Measurements from ENCODE around the gene HOXD4. TPM values are rescaled to one million over a fixed set of nuclear protein-coding genes. Genes with fewer than 3 reads are reported as not detected.

Gene HOXD4
- total RNA-seq, 1 experiment from 2014 or later, result 0.61 TPM

DNA sequence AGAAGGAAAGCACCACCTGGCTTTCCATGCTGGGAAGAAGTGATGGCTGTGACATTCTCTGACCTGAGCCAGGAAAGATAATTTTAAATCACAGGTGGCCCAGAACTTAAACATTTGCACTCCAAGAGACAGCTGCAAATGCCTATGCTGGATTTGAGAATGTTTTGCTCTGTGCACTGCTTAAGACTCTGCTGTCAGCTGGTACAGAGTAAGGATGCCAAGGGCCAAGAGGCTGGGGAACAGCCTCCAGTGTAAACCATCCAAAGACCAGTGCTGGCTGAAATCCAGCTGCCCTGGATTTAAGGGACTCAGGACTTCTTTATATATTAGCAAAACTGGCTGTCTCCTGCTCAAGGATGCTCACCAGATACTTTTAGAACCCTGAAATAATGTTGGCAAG is 18.0 kb upstream of the HOXD4 start:
- intact Hi-C loops (cut with micrococcal nuclease), result no loop called here
- no peak overlapping the region for H3K4me3 ChIP-seq (replicated peaks in 1 of 2; ENCODE audit: low read depth in 1 of 2, low read length in 2 of 2)

More for the DNA sequence above, 18.0 kb upstream of the HOXD4 start:
- Histone ChIP-seq H3K9ac (ENCODE audit: low read length) (no peak overlapping the region), H3K4me2 (ENCODE audit: low read length) (no peak overlapping the region), H3K27ac (ENCODE audit: low read depth, low read length) (no peak overlapping the region), H2AFZ (ENCODE audit: low read depth, low read length, poor library complexity, severe bottlenecking) (no peak overlapping the region), H3K36me3 (ENCODE audit: control insufficient read depth in 1 of 2, insufficient read depth in 2 of 2, low read length in 2 of 2) (no peaks in the 10 kb centered on the region), H4K20me1 (ENCODE audit: insufficient read depth) (no peaks in the 10 kb centered on the region), H3K79me2 (ENCODE audit: insufficient read depth, low read length) (no peaks in the 10 kb centered on the region), H3K9me3 (ENCODE audit: control insufficient read depth in 1 of 2, insufficient read depth in 1 of 2, low read depth in 1 of 2, low read length in 2 of 2) (no peaks in the 10 kb centered on the region), H3K9me2 (ENCODE audit: insufficient read depth) (no peaks in the 10 kb centered on the region), H3K27me3 (ENCODE audit: insufficient read depth, low read length) (no peaks in the 10 kb centered on the region), H3K4me1 (ENCODE audit: control insufficient read depth in 1 of 2, insufficient read depth in 2 of 2, low read length in 2 of 2) (peaks cover 9 to 29% of the 10 kb centered on the region in 2 experiments; a peak in 3 of 4 replicates)
- no TSS peak for BruUV-seq (replicated peaks)
- CTCF ChIA-PET, result interaction anchor here (1.1 to 1.9 kb wide), 5 partner anchors 322 to 521 kb away, joined by 3 to 7 read pairs (median 4); no protein-coding TSS in a partner anchor
- ATAC-seq, result no peak
- RAD21 ChIA-PET (ENCODE audit: low non-redundant PET in 1 of 2, low total read pairs in 2 of 2, uncharacterized antibody in 2 of 2, unreplicated experiment in 2 of 2), result no interaction called here
- DNase-seq (ENCODE audit: low read depth, low spot score), result no peak
- POLR2A ChIA-PET, result no interaction called here
- TF ChIP-seq JUND (IDR thresholded peaks at IDR 0.05) (no peak), ZNF274 (IDR thresholded peaks at IDR 0.05; ENCODE audit: low read depth, low read length) (no peak), EGR1 (IDR thresholded peaks at IDR 0.05; ENCODE audit: low read depth) (no peak), SP1 (IDR thresholded peaks at IDR 0.05; ENCODE audit: low read depth) (no peak), ZFX (IDR thresholded peaks at IDR 0.05) (no peak), CEBPB (IDR thresholded peaks at IDR 0.05; ENCODE audit: low read depth) (no peak), RAD21 (IDR thresholded peaks at IDR 0.05; ENCODE audit: low read depth) (no peak), CBX3 (IDR thresholded peaks at IDR 0.05; ENCODE audit: low read depth) (no peak), TCF7L2 (IDR thresholded peaks at IDR 0.05; ENCODE audit: borderline replicate concordance, extremely low read depth, insufficient read depth, insufficient read length) (no peak)
- TF ChIP-seq, protein P1, sequence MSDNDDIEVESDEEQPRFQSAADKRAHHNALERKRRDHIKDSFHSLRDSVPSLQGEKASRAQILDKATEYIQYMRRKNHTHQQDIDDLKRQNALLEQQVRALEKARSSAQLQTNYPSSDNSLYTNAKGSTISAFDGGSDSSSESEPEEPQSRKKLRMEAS (IDR thresholded peaks at IDR 0.05), result no peak
- TF ChIP-seq, protein P2, sequence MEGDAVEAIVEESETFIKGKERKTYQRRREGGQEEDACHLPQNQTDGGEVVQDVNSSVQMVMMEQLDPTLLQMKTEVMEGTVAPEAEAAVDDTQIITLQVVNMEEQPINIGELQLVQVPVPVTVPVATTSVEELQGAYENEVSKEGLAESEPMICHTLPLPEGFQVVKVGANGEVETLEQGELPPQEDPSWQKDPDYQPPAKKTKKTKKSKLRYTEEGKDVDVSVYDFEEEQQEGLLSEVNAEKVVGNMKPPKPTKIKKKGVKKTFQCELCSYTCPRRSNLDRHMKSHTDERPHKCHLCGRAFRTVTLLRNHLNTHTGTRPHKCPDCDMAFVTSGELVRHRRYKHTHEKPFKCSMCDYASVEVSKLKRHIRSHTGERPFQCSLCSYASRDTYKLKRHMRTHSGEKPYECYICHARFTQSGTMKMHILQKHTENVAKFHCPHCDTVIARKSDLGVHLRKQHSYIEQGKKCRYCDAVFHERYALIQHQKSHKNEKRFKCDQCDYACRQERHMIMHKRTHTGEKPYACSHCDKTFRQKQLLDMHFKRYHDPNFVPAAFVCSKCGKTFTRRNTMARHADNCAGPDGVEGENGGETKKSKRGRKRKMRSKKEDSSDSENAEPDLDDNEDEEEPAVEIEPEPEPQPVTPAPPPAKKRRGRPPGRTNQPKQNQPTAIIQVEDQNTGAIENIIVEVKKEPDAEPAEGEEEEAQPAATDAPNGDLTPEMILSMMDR (IDR thresholded peaks at IDR 0.05 in 2 of 3, conservative IDR thresholded peaks at IDR 0.05 in 1 of 3; ENCODE audit: borderline replicate concordance in 1 of 3, insufficient read depth in 1 of 3, low read depth in 2 of 3, low read length in 2 of 3), result no peak
